Measurements from ENCODE around the gene COL28A1. TPM values are rescaled to one million over a fixed set of nuclear protein-coding genes. Genes with fewer than 3 reads are reported as not detected.
A peak's percentile ranks its signal among the peaks of the same experiment; 100 is the strongest.

Gene COL28A1
- total RNA-seq, 1 experiment from 2014 or later: 1.3 TPM

DNA sequence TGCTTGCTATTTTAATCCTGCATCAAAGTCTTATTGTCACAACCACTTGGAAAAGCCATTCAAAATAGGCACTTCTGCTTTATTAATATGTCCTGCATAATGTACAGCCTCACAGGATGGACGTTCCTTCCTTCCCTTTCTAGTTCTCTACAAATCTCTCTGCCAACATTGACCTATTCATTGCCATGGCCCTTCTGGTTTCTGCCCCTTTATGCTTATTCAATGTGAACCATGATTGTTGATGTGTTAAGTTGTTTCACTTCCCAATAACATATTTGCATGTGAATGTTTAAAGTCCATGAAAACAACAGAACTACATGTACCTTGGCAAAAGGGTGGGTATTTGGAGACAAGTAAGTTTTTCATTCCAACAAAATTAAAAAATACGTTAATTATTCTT, 45.7 kb downstream of the COL28A1 start:
- intact Hi-C loops (cut with micrococcal nuclease; ENCODE audit: unreplicated experiment): no loop called here
- CTCF ChIA-PET: interaction anchor here (0.6 to 1.1 kb wide), 4 partner anchors 10 to 778 kb away, joined by 3 to 8 read pairs (median 4); no protein-coding TSS in a partner anchor
- peak overlapping the region; percentile 0 for H3K27ac Mint-ChIP-seq (ENCODE audit: unreplicated experiment)
- H3K36me3 Mint-ChIP-seq (ENCODE audit: insufficient read depth, unreplicated experiment): no peaks in the 10 kb centered on the region
- no TSS peak for BruUV-seq (replicated peaks)
- peaks cover 30% of the 10 kb centered on the region for H3K4me1 Mint-ChIP-seq (ENCODE audit: low read depth, unreplicated experiment)
- no peaks in the 10 kb centered on the region for H3K27me3 Mint-ChIP-seq (ENCODE audit: unreplicated experiment)
- no peak for DNase-seq
- TF ChIP-seq, protein P1, sequence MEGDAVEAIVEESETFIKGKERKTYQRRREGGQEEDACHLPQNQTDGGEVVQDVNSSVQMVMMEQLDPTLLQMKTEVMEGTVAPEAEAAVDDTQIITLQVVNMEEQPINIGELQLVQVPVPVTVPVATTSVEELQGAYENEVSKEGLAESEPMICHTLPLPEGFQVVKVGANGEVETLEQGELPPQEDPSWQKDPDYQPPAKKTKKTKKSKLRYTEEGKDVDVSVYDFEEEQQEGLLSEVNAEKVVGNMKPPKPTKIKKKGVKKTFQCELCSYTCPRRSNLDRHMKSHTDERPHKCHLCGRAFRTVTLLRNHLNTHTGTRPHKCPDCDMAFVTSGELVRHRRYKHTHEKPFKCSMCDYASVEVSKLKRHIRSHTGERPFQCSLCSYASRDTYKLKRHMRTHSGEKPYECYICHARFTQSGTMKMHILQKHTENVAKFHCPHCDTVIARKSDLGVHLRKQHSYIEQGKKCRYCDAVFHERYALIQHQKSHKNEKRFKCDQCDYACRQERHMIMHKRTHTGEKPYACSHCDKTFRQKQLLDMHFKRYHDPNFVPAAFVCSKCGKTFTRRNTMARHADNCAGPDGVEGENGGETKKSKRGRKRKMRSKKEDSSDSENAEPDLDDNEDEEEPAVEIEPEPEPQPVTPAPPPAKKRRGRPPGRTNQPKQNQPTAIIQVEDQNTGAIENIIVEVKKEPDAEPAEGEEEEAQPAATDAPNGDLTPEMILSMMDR (IDR thresholded peaks at IDR 0.05; ENCODE audit: unreplicated experiment): no peak
- no peak overlapping the region for H3K4me3 Mint-ChIP-seq (ENCODE audit: low read depth, unreplicated experiment)
- peaks cover 3% of the 10 kb centered on the region for H3K9me3 Mint-ChIP-seq (ENCODE audit: low read depth, unreplicated experiment)

DNA sequence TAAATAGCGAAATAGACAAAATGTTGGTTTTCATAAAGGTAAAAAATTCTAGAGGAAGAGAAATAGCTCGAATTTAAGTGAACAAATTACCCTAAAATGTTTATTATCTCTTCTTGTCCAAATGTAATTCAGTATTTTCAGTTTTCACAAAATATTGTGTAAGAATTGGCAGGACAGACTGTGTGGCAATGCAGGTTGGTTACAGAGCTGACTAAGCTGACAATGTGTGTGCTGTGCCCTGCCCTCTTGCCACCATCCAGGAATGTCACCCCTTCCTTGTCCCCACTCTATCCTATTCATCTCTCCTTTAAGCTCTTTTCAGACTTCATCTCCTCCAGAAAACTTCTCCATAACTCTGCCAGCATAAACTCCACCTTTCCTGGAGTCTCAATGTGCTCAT, 46.1 kb downstream of the COL28A1 start:
- CTCF ChIA-PET: interaction anchor here (0.6 to 1.1 kb wide), 4 partner anchors 9 to 779 kb away, joined by 3 to 8 read pairs (median 4); no protein-coding TSS in a partner anchor
- intact Hi-C loops (cut with micrococcal nuclease; ENCODE audit: unreplicated experiment): no loop called here
- DNase-seq: peak; percentile 42
- Mint-ChIP-seq H3K27me3 (ENCODE audit: unreplicated experiment) (no peaks in the 10 kb centered on the region), H3K27ac (ENCODE audit: unreplicated experiment) (peak overlapping the region; percentile 0), H3K36me3 (ENCODE audit: insufficient read depth, unreplicated experiment) (no peaks in the 10 kb centered on the region), H3K4me1 (ENCODE audit: low read depth, unreplicated experiment) (peaks cover 30% of the 10 kb centered on the region), H3K9me3 (ENCODE audit: low read depth, unreplicated experiment) (peaks cover 3% of the 10 kb centered on the region), H3K4me3 (ENCODE audit: low read depth, unreplicated experiment) (no peak overlapping the region)
- BruUV-seq (replicated peaks): no TSS peak
- TF ChIP-seq, protein P1 (IDR thresholded peaks at IDR 0.05; ENCODE audit: unreplicated experiment): no peak

DNA sequence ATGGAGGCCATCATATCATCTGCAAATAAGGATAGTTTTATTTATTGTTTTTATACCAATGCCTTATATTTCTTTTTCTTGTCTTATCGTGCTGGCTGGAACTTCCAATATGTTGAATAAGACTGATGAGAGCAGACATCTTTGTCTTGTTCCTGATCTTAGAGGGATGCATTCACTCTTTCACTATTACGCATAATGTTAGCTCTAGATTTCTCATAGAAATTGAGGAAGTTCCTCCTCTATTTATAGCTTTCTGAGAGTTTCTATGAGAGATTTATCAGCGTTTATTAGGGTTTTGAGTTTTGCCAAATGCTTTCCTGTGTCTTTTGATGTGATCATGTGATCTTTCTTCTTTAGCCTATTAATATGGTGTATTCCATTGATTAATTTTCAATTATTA, 49.3 kb downstream of the COL28A1 start:
- H3K27me3 Mint-ChIP-seq (ENCODE audit: unreplicated experiment): no peaks in the 10 kb centered on the region
- H3K4me1 Mint-ChIP-seq (ENCODE audit: low read depth, unreplicated experiment): peaks cover 16% of the 10 kb centered on the region
- no TSS peak for BruUV-seq (replicated peaks)
- no peaks in the 10 kb centered on the region for H3K36me3 Mint-ChIP-seq (ENCODE audit: insufficient read depth, unreplicated experiment)
- H3K27ac Mint-ChIP-seq (ENCODE audit: unreplicated experiment): no peak overlapping the region
- peaks cover 6% of the 10 kb centered on the region for H3K9me3 Mint-ChIP-seq (ENCODE audit: low read depth, unreplicated experiment)
- CTCF ChIA-PET: no interaction called here
- TF ChIP-seq, protein P1 (IDR thresholded peaks at IDR 0.05; ENCODE audit: unreplicated experiment): no peak
- DNase-seq: no peak
- intact Hi-C loops (cut with micrococcal nuclease; ENCODE audit: unreplicated experiment): no loop called here
- no peak overlapping the region for H3K4me3 Mint-ChIP-seq (ENCODE audit: low read depth, unreplicated experiment)

DNA sequence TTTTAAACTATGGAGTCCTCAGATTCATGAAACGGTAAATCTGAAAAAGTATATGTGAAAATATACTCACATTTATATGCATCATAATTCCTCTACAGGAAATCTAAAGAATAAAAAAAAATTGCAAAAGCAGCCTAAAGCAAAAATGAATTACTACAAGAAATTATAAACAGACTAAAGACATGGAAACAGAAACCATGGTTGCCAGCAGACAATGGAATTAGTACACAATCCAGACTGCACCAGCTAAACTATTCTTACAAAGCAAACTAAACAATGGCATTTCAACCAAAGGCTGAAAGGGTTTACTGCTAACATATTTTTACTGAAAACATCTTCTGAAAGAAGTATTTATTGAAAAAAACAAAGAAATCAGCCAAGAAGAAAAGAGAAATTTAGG, 51.6 kb downstream of the COL28A1 start:
- BruUV-seq (replicated peaks): no TSS peak
- CTCF ChIA-PET: no interaction called here
- H3K27ac Mint-ChIP-seq (ENCODE audit: unreplicated experiment): no peak overlapping the region
- H3K27me3 Mint-ChIP-seq (ENCODE audit: unreplicated experiment): no peaks in the 10 kb centered on the region
- intact Hi-C loops (cut with micrococcal nuclease; ENCODE audit: unreplicated experiment): no loop called here
- no peak for DNase-seq
- H3K4me1 Mint-ChIP-seq (ENCODE audit: low read depth, unreplicated experiment): no peaks in the 10 kb centered on the region
- H3K9me3 Mint-ChIP-seq (ENCODE audit: low read depth, unreplicated experiment): peaks cover 6% of the 10 kb centered on the region
- no peaks in the 10 kb centered on the region for H3K36me3 Mint-ChIP-seq (ENCODE audit: insufficient read depth, unreplicated experiment)
- no peak overlapping the region for H3K4me3 Mint-ChIP-seq (ENCODE audit: low read depth, unreplicated experiment)
- TF ChIP-seq, protein P1 (IDR thresholded peaks at IDR 0.05; ENCODE audit: unreplicated experiment): no peak
